Keratinocyte (primary cell): ENCODE measurements around the gene MAPRE2. TPM values are rescaled to one million over a fixed set of nuclear protein-coding genes. Genes with fewer than 3 reads are reported as not detected.

Experiments used
- DNase-seq: peaks from one replicate; pipeline ENCODE4 v3.0.0-alpha.2; 2011; ENCODE audit warnings: low read depth, missing footprints, low spot score
- FAIRE-seq: peaks from 2 replicates; lab custom pipeline; 2011; peaks lifted over from hg19 to GRCh38; lab: Jason Lieb, UNC
- H2AFZ ChIP-seq: 2 replicates; pipeline ENCODE4 v1.6.0; 2012; ENCODE audit warnings: low read length, control low read depth, inconsistent platforms; ENCODE audit not compliant: control insufficient read depth
- H3K27ac ChIP-seq: 2 replicates; pipeline ENCODE4 v1.5.1; 2011; ENCODE audit warnings: low read length; ENCODE audit not compliant: control insufficient read depth, insufficient read depth
- H3K27me3 ChIP-seq: 3 replicates; pipeline ENCODE4 v1.6.0; 2011; ENCODE audit warnings: low read length; ENCODE audit not compliant: control insufficient read depth, insufficient read depth; ENCODE audit errors: extremely low read depth
- H3K36me3 ChIP-seq, 2 experiments: 2 replicates in 1 of 2; 3 replicates in 1 of 2; pipeline ENCODE4 v1.5.1; 2011; ENCODE audit warnings: low read length in 2 of 2, mild to moderate bottlenecking in 1 of 2; ENCODE audit not compliant: control insufficient read depth in 2 of 2, insufficient read depth in 2 of 2; ENCODE audit errors: extremely low read depth in 1 of 2
- H3K4me1 ChIP-seq: 3 replicates; pipeline ENCODE4 v1.5.1; 2011; ENCODE audit warnings: low read length; ENCODE audit not compliant: control insufficient read depth, insufficient read depth; ENCODE audit errors: extremely low read depth
- H3K4me2 ChIP-seq: 3 replicates; pipeline ENCODE4 v1.6.0; 2011; ENCODE audit warnings: low read depth, low read length; ENCODE audit not compliant: control insufficient read depth, insufficient read depth; ENCODE audit errors: extremely low read depth
- H3K4me3 ChIP-seq, 3 experiments: fragments of 200-600 bp in 1 of 3; sonication (generic) in 1 of 3; 2 replicates in 2 of 3; 3 replicates in 1 of 3; pipeline ENCODE4 v1.5.1; 2011 to 2016; ENCODE audit warnings: low read length in 3 of 3, mild to moderate bottlenecking in 3 of 3, control low read depth in 2 of 3, inconsistent platforms in 1 of 3, low read depth in 1 of 3, mixed read lengths in 1 of 3, mixed run types in 1 of 3, moderate library complexity in 1 of 3; ENCODE audit not compliant: control insufficient read depth in 2 of 3, insufficient read depth in 2 of 3; ENCODE audit errors: extremely low read depth in 1 of 3
- H3K79me2 ChIP-seq: 2 replicates; pipeline ENCODE4 v1.6.0; 2012; ENCODE audit warnings: low read length; ENCODE audit not compliant: control insufficient read depth, insufficient read depth
- H3K9ac ChIP-seq: 3 replicates; pipeline ENCODE4 v1.6.0; 2011; ENCODE audit warnings: low read length; ENCODE audit not compliant: control insufficient read depth, insufficient read depth; ENCODE audit errors: extremely low read depth
- H3K9me1 ChIP-seq: 3 replicates; pipeline ENCODE4 v1.6.0; 2011; ENCODE audit warnings: low read length; ENCODE audit not compliant: control insufficient read depth, insufficient read depth; ENCODE audit errors: extremely low read depth
- H3K9me3 ChIP-seq: 2 replicates; pipeline ENCODE4 v1.5.1; 2012; ENCODE audit warnings: low read depth, low read length; ENCODE audit not compliant: control insufficient read depth
- H4K20me1 ChIP-seq: 3 replicates; pipeline ENCODE4 v1.6.0; 2011; ENCODE audit warnings: low read length; ENCODE audit not compliant: control insufficient read depth, insufficient read depth; ENCODE audit errors: extremely low read depth
- CTCF ChIP-seq, 3 experiments: IDR thresholded peaks in 1 of 3; conservative IDR thresholded peaks in 1 of 3; optimal IDR thresholded peaks in 1 of 3; 2 replicates in 2 of 3; 3 replicates in 1 of 3; pipeline versions ENCODE3 to v1.5.1; 2011; ENCODE audit warnings: low read length in 3 of 3, mild to moderate bottlenecking in 3 of 3, moderate library complexity in 2 of 3, control low read depth in 1 of 3, inconsistent platforms in 1 of 3; ENCODE audit not compliant: insufficient read depth in 2 of 3; ENCODE audit errors: extremely low read depth in 1 of 3
- EZH2 ChIP-seq: IDR thresholded peaks from one replicate; pipeline ENCODE4 v1.6.1; 2012; ENCODE audit warnings: inconsistent platforms, mild to moderate bottlenecking, low read length, moderate library complexity
- dilution Hi-C: fragments of 300-500 bp; cut with MboI; formaldehyde crosslinking; loops from one replicate; pipeline ENCODE4 v1.7.0; 2020; ENCODE audit warnings: low sequenced_read_pairs; ENCODE audit not compliant: extremely low pct_ligation_motif_present
- polyA plus RNA-seq, 5 experiments: library from polyadenylated mRNA; depleted of rRNA in 3 of 5; stranded (reverse) in 3 of 5; stranded (forward) in 1 of 5; unstranded in 1 of 5; fragments of >200 nt; gene quantifications; 1 replicate in 1 of 5; 2 replicates in 3 of 5; 3 replicates in 1 of 5; pipeline versions ENCODE4 v1.2.1 to v1.2.3, GENCODE V29; 2011 to 2012; ENCODE audit warnings: missing spikeins in 2 of 5, low read depth in 1 of 5, low replicate concordance in 1 of 5

Gene MAPRE2
- polyA plus RNA-seq, 1 donor (not counting 4 experiments of a cell fraction or from before 2014, with no cell fraction given) = 14.2 TPM

GRCh38 chr18:35072616-35073015 lies 31.4 kb downstream of the MAPRE2 start:
- Histone ChIP-seq H3K79me2 (no peaks in the 10 kb centered on the region), H3K4me3 (no peak overlapping the region), H3K27me3 (no peaks in the 10 kb centered on the region), H3K36me3 (no peaks in the 10 kb centered on the region), H3K9me1 (no peaks in the 10 kb centered on the region), H3K27ac (no peak overlapping the region), H3K9me3 (no peaks in the 10 kb centered on the region), H2AFZ (no peak overlapping the region), H3K4me1 (peaks cover 8% of the 10 kb centered on the region), H4K20me1 (no peaks in the 10 kb centered on the region), H3K4me2 (no peak overlapping the region), H3K9ac (no peak overlapping the region)
- dilution Hi-C loops = no loop called here
- DNase-seq (no peak), FAIRE-seq (no peak)
- TF ChIP-seq CTCF (optimal IDR thresholded peaks at IDR 0.05 in 1 of 3, IDR thresholded peaks at IDR 0.05 in 1 of 3, conservative IDR thresholded peaks at IDR 0.05 in 1 of 3; ENCODE audit: extremely low read depth in 1 of 3, insufficient read depth in 2 of 3, low read length in 3 of 3) (no peak), EZH2 (no peak)

- H3K9me1 ChIP-seq = no peaks in the 10 kb centered on the region
- TF ChIP-seq CTCF (optimal IDR thresholded peaks at IDR 0.05 in 1 of 3, IDR thresholded peaks at IDR 0.05 in 1 of 3, conservative IDR thresholded peaks at IDR 0.05 in 1 of 3; ENCODE audit: extremely low read depth in 1 of 3, insufficient read depth in 2 of 3, low read length in 3 of 3) (no peak), EZH2 (no peak)
- no peaks in the 10 kb centered on the region for H3K27me3 ChIP-seq
- no peak overlapping the region for H3K27ac ChIP-seq
- H3K36me3 ChIP-seq = no peaks in the 10 kb centered on the region
- FAIRE-seq = no peak
- H3K4me3 ChIP-seq = no peak overlapping the region
- no peak for DNase-seq
- H3K9me3 ChIP-seq = no peaks in the 10 kb centered on the region
- H2AFZ ChIP-seq = no peak overlapping the region
- no peaks in the 10 kb centered on the region for H4K20me1 ChIP-seq
- no peaks in the 10 kb centered on the region for H3K79me2 ChIP-seq
- no peak overlapping the region for H3K9ac ChIP-seq
- no peak overlapping the region for H3K4me2 ChIP-seq
- dilution Hi-C loops = no loop called here
- H3K4me1 ChIP-seq = peaks cover 8% of the 10 kb centered on the region
These were observed 32.2 kb downstream of the MAPRE2 start for GRCh38 chr18:35073186-35074105.
